Uterus (tissue), 4 donors: ENCODE measurements around the gene SIRT4. TPM values are rescaled to one million over a fixed set of nuclear protein-coding genes. Genes with fewer than 3 reads are reported as not detected.

Experiments used
- DNase-seq, 2 donors: peaks; one replicate each; pipeline ENCODE4 v3.0.0-alpha.2; 2019 to 2020
- H3K27ac ChIP-seq, 2 donors: fragments of 200-600 bp; sonication (generic); 1 replicate in 1 of 2; 2 replicates in 1 of 2; pipeline ENCODE4 v1.5.1; 2016 to 2018
- H3K27me3 ChIP-seq, 2 donors: fragments of 200-600 bp; sonication (generic); one replicate each; pipeline ENCODE4 v1.5.1; 2018 to 2019; ENCODE audit warnings: control low read depth in 1 of 2
- H3K36me3 ChIP-seq, 2 donors: fragments of 200-600 bp; sonication (generic); one replicate each; pipeline ENCODE4 v1.5.1; 2019; ENCODE audit warnings: control low read depth in 1 of 2
- H3K4me1 ChIP-seq, 2 donors: fragments of 200-600 bp; sonication (generic); one replicate each; pipeline ENCODE4 v1.5.1; 2018 to 2019; ENCODE audit warnings: control low read depth in 1 of 2
- H3K4me3 ChIP-seq, 2 donors: fragments of 200-600 bp; sonication (generic); 1 replicate in 1 of 2; 2 replicates in 1 of 2; pipeline ENCODE4 v1.5.1; 2018 to 2019; ENCODE audit warnings: mild to moderate bottlenecking in 1 of 2
- H3K9me3 ChIP-seq, 2 donors: fragments of 200-600 bp; sonication (generic); one replicate each; pipeline ENCODE4 v1.5.1; 2019; ENCODE audit warnings: control low read depth in 1 of 2
- POLR2A ChIP-seq, 2 donors: fragments of 450-650 bp; IDR thresholded peaks; one replicate each; pipeline ENCODE4 v1.6.1; 2016; ENCODE audit warnings: antibody characterized with exemption in 2 of 2, mild to moderate bottlenecking in 1 of 2, moderate library complexity in 1 of 2
- intact Hi-C: fragments of 100-400 bp; cut with DNase I; formaldehyde crosslinking; loops from one replicate; pipeline ENCODE4 v1.15.1; 2023; ENCODE audit warnings: low total_unique reads
- small RNA-seq: library from RNA; depleted of rRNA; stranded (forward); fragments of <200 nt; gene quantifications from one replicate; pipeline ENCODE3, GENCODE V24; 2016
- total RNA-seq, 4 donors: library from RNA; depleted of rRNA in 3 of 4; stranded (reverse); fragments of >200 nt in 3 of 4; gene quantifications; one replicate each; pipeline versions ENCODE4 v1.1.0 to v1.2.4, GENCODE V29; 2014 to 2023
- TF ChIP-seq, protein P1 (sequence below), 4 experiments: fragments of 200-600 bp in 2 of 4; fragments of 450-650 bp in 2 of 4; sonication (generic) in 2 of 4; IDR thresholded peaks; one replicate each; pipeline ENCODE4 v1.5.1; 2016 to 2019; ENCODE audit warnings: antibody characterized with exemption in 4 of 4, mild to moderate bottlenecking in 2 of 4, moderate library complexity in 1 of 4
- donor health status: DM: yes; HTN: yes; CAD: no.

The SIRT4 gene
- total RNA-seq, 4 donors from 2014 or later, result 1.2 to 4.1 (median 1.5) TPM; not detected in 1

DNA sequence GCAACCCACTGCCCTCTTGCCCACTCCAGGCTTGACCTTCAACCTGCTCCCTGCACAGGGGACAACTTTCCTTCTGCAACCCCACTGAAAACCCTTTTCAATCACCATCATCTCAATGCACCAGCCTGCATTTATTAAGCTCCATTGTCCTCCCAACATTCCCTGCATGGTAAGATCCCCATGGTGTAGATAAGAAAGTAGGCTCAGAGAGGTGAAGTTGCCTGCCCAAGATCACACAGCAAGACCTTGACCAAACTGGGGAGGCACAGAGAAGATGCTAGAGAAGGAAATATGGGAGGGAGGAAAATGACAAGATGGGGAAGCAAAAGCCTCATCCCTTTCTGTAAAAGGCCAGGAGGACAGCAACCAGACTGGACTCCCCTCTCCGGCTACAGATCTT, 57.0 kb downstream of the SIRT4 start:
- intact Hi-C loops, result no loop called here
- no peaks in the 10 kb centered on the region for H3K36me3 ChIP-seq
- no peaks in the 10 kb centered on the region for H3K9me3 ChIP-seq
- DNase-seq, result no peak
- H3K27me3 ChIP-seq, result no peaks in the 10 kb centered on the region
- no peaks in the 10 kb centered on the region for H3K4me1 ChIP-seq
- H3K27ac ChIP-seq, result no peak overlapping the region
- TF ChIP-seq, protein P1, sequence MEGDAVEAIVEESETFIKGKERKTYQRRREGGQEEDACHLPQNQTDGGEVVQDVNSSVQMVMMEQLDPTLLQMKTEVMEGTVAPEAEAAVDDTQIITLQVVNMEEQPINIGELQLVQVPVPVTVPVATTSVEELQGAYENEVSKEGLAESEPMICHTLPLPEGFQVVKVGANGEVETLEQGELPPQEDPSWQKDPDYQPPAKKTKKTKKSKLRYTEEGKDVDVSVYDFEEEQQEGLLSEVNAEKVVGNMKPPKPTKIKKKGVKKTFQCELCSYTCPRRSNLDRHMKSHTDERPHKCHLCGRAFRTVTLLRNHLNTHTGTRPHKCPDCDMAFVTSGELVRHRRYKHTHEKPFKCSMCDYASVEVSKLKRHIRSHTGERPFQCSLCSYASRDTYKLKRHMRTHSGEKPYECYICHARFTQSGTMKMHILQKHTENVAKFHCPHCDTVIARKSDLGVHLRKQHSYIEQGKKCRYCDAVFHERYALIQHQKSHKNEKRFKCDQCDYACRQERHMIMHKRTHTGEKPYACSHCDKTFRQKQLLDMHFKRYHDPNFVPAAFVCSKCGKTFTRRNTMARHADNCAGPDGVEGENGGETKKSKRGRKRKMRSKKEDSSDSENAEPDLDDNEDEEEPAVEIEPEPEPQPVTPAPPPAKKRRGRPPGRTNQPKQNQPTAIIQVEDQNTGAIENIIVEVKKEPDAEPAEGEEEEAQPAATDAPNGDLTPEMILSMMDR (IDR thresholded peaks at IDR 0.05), result no peak
- TF ChIP-seq POLR2A (IDR thresholded peaks at IDR 0.05), result no peak
- no peak overlapping the region for H3K4me3 ChIP-seq

DNA sequence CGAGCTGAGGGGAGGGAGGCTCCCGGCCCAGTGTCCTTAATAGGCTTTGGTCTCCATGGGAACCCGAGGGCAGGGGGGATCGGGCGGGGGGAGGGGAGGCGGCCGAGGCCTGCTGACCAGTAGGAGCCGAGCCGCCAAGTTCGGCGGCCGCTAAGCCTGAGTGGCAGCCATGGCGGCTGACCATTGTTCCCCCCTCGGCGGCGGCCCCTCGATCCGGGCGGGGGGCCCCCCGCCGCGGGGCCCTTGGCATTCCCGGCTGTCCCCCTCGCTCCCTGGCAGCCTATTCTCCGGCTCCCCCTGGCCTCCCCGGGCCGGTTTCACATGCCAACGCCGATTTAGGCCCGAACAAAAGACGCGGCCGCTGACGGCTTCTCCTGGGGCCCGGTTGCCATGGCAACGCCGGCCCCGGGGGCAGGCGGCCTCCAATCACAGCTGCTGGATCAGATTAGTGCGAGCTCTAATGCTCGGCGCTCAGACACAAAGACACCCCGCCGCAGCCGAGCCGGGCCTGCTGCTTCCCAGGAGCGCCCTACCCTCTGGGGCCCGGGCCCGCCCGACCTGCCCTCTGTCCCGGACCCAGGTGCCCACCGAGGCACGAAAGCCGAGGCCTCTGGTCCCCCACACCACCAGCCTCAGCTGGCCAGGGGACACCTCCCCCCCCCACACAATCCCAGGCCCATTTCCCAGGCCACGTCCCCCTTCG, 59.5 kb downstream of the SIRT4 start:
- Histone ChIP-seq H3K4me3 (peak overlapping the region; percentile 22 to 35), H3K4me1 (no peaks in the 10 kb centered on the region), H3K9me3 (no peaks in the 10 kb centered on the region), H3K27ac (peak overlapping the region; percentile 44 to 70), H3K36me3 (no peaks in the 10 kb centered on the region), H3K27me3 (no peaks in the 10 kb centered on the region)
- DNase-seq, result peak; percentile 45 to 62
- intact Hi-C loops, result loop anchor here (5.0 kb wide), 1 partner anchor 66 kb away; no protein-coding TSS in a partner anchor
- TF ChIP-seq, protein P1 (IDR thresholded peaks at IDR 0.05), result no peak
- TF ChIP-seq POLR2A (IDR thresholded peaks at IDR 0.05), result peak in 1 of 2 donors; percentile 30

Small RNAs within 50 kb of the gene (small RNA-seq; reads per million reads assigned to genes)
- gene RNU4-1 (181 reads per million, percentile 95 among the genes with 10 or more reads in this experiment), gene RNU4-2 (330 reads per million, percentile 96 among the genes with 10 or more reads in this experiment), gene RNU6-1088P (not detected)

Other genes with a start within 250 kb of the SIRT4 start
- 10 to 100 TPM; 13.1 to 43.9 (median 22.4) TPM for gene RAB35, start 185.6 kb upstream of the SIRT4 start, total RNA-seq
- gene GCN1, start 107.6 kb upstream of the SIRT4 start, total RNA-seq, result 100 to 1,000 TPM in 1 of 4 donors, 10 to 100 TPM in 3; 50.5 to 106 (median 64.3) TPM
- 1,000 to 10,000 TPM; 1,775 to 3,691 (median 3,260) TPM for gene RPLP0, start 101.2 kb upstream of the SIRT4 start, total RNA-seq
- 100 to 1,000 TPM in 1 of 4 donors, 10 to 100 TPM in 3; 29.6 to 211 (median 41.2) TPM for gene PXN, start 36.6 kb upstream of the SIRT4 start, total RNA-seq
- gene RNU4-2, start 10.4 kb upstream of the SIRT4 start, total RNA-seq, result over 10,000 TPM in 1 of 4 donors, under 1 TPM in 3; under 0.01 to 24,687 (median under 0.01) TPM
- 1,000 to 10,000 TPM in 1 of 4 donors, under 1 TPM in 3; under 0.01 to 2,308 (median under 0.01) TPM for gene RNU4-1, start 9.1 kb upstream of the SIRT4 start, total RNA-seq
- gene PLA2G1B, start 25.5 kb downstream of the SIRT4 start, total RNA-seq, result not detected
- 10 to 100 TPM in 1 of 4 donors, 1 to 10 TPM in 1, under 1 TPM in 1, not detected in 1; 0.29 to 12.0 (median 2.9) TPM for gene MSI1, start 66.8 kb downstream of the SIRT4 start, total RNA-seq
- 100 to 1,000 TPM; 196 to 524 (median 201) TPM for gene COX6A1, start 135.8 kb downstream of the SIRT4 start, total RNA-seq
- gene TRIAP1, start 144.1 kb downstream of the SIRT4 start, total RNA-seq, result 10 to 100 TPM in 2 of 4 donors, 1 to 10 TPM in 2; 1.2 to 16.8 (median 8.0) TPM
- gene GATC, start 144.1 kb downstream of the SIRT4 start, total RNA-seq, result 10 to 100 TPM; 11.8 to 31.9 (median 18.3) TPM
- gene SRSF9, start 167.4 kb downstream of the SIRT4 start, total RNA-seq, result 100 to 1,000 TPM in 2 of 4 donors, 10 to 100 TPM in 2; 10.5 to 150 (median 91.1) TPM
- 100 to 1,000 TPM; 239 to 457 (median 291) TPM for gene DYNLL1, start 193.8 kb downstream of the SIRT4 start, total RNA-seq
- gene COQ5, start 226.8 kb downstream of the SIRT4 start, total RNA-seq, result 100 to 1,000 TPM in 1 of 4 donors, 10 to 100 TPM in 3; 18.5 to 117 (median 25.9) TPM
- 100 to 1,000 TPM in 2 of 4 donors, 10 to 100 TPM in 2; 53.8 to 169 (median 103) TPM for gene RNF10, start 232.0 kb downstream of the SIRT4 start, total RNA-seq